ENCODE measurements around the gene SH3RF3.

The SH3RF3 gene

DNA sequence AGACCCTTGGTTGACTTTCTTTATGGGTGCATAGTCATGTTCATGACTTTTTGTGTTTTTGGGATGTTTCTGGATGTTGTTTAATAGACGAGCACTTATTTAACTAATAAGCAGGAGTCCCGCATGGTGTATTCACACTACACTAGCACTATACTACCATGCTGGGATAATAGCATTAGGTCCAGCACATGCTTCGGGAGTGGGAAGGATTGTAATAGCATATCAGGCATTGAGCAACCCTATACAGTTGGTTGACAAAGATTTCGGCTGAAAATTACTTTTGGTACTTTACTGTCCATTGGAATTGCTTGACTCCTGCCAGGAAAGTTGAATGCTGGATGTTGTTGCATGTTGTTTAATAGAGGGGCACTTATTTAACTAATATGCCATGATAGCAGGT, 2.8 kb downstream of the SH3RF3 start:
- H3K4me3 ChIP-seq (ENCODE audit: low read depth, low read length) = no peak overlapping the region
- DNase-seq (ENCODE audit: low read depth) = no peak
- TF ChIP-seq, protein P1, sequence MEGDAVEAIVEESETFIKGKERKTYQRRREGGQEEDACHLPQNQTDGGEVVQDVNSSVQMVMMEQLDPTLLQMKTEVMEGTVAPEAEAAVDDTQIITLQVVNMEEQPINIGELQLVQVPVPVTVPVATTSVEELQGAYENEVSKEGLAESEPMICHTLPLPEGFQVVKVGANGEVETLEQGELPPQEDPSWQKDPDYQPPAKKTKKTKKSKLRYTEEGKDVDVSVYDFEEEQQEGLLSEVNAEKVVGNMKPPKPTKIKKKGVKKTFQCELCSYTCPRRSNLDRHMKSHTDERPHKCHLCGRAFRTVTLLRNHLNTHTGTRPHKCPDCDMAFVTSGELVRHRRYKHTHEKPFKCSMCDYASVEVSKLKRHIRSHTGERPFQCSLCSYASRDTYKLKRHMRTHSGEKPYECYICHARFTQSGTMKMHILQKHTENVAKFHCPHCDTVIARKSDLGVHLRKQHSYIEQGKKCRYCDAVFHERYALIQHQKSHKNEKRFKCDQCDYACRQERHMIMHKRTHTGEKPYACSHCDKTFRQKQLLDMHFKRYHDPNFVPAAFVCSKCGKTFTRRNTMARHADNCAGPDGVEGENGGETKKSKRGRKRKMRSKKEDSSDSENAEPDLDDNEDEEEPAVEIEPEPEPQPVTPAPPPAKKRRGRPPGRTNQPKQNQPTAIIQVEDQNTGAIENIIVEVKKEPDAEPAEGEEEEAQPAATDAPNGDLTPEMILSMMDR (conservative IDR thresholded peaks at IDR 0.05; ENCODE audit: low read depth, low read length) = no peak

DNA sequence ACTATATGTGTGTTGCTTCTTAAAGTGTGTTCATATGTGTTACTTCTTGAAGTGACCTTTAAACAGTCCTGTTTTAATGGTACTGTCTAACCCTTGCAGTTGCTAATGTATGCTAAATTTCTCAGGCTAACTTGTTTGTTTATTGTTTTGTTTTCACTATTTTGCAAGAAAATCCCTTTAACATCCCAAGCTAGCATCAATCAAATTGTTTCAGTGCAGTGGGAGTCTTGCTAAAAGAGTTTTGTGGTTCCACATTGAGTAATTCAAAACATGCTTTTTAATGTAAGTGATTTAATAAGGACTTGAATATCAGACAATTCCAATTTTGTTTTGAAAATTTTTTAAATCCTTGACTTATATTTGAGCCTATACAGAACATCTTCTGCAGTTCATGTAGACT, 3.6 kb downstream of the SH3RF3 start:
- TF ChIP-seq, protein P1 (conservative IDR thresholded peaks at IDR 0.05; ENCODE audit: low read depth, low read length) = no peak
- H3K4me3 ChIP-seq (ENCODE audit: low read depth, low read length) = no peak overlapping the region
- no peak for DNase-seq (ENCODE audit: low read depth)

DNA sequence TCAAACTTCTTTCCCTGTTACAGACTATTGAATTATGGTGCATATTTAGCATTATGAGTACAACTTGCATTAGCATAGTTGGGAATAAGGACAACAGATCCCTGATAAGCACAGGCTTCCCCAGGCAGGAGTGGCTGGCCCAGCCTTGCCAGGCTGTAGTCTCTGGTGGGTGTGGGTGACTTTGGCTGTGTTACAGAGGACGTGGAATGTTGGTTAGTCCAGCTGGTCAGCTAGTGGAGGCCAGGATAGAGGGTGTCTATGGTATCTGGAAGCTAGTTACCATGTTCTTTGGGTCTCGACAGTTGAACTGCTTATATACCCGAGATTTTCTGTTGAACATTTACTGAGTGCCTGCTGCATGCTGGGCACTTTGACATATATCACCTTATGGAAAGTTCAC, 4.7 kb downstream of the SH3RF3 start:
- no peak overlapping the region for H3K4me3 ChIP-seq (ENCODE audit: low read depth, low read length)
- TF ChIP-seq, protein P1 (conservative IDR thresholded peaks at IDR 0.05; ENCODE audit: low read depth, low read length) = no peak
- DNase-seq (ENCODE audit: low read depth) = no peak

DNA sequence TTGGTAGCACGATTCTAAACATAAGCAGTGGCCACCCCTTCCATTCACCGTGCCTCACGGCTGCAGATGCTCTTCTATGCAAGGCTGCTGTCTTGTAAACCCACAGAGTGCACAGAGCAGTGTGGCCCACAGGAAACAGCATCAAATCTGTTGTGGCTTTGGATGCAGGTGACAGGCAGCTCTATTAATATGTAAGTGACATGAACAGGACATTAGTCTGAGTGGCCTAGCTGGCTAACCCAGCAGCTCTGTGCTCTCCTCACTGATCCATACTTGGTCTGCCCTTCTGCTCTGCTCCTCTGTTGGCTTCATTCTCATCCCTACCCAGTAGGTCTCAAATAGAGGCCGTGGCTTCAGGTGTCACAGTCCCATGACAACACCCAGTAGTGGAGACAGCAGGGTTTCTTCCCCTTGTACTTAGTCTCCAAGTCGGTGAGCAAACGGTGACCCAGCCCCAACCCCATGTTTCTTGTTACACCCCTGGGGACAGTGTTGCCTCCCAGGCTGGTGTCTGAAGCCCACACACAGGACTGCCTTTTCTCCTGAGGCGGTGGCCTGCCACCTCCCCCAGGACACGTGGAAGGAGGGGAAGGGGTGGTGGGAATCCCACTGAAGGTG, 5.8 kb downstream of the SH3RF3 start:
- no peak for DNase-seq (ENCODE audit: low read depth)
- TF ChIP-seq, protein P1 (conservative IDR thresholded peaks at IDR 0.05; ENCODE audit: low read depth, low read length) = no peak
- H3K4me3 ChIP-seq (ENCODE audit: low read depth, low read length) = no peak overlapping the region

DNA sequence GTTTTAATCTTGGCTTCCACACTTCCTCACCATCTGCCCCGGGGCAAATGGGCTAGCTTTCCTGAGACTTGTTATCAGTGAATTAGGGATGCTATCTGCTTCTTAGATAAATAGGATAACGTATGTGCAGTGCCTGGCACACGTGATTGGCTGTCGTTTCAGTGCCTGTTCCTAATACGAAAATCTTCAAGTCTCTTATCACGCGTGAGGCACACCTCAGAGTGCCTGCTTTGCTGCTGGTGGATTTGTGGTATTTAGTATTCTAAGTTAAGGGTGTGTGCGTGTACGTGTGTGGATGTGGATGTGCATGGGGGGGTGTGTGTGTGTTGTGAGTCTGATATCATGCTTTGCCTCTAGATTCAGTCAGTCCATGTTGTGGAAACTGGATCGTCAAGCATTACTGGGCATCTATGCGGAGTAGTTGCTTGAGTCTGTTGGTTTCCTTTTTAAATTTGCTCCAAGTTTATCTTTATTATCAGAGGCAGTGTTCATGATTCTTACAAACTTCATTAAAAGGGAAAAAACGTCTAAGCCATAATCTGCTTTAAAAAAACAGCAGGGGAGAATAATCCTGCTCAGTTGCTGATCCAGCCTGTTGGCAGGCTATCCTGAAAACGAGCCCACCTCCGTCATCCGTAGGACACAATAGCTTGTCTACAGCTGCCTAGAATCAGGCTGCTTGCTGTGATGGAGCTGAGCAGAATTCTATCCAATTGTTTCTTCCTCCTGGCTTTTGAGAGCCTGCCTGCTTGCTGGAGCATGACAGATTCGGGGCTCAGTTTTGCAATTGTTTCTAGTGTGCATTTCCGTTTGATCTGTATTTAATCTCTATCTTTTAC, 6.6 kb downstream of the SH3RF3 start:
- peak; percentile 38 for DNase-seq (ENCODE audit: low read depth)
- H3K4me3 ChIP-seq (ENCODE audit: low read depth, low read length) = no peak overlapping the region
- TF ChIP-seq, protein P1 (conservative IDR thresholded peaks at IDR 0.05; ENCODE audit: low read depth, low read length) = no peak

DNA sequence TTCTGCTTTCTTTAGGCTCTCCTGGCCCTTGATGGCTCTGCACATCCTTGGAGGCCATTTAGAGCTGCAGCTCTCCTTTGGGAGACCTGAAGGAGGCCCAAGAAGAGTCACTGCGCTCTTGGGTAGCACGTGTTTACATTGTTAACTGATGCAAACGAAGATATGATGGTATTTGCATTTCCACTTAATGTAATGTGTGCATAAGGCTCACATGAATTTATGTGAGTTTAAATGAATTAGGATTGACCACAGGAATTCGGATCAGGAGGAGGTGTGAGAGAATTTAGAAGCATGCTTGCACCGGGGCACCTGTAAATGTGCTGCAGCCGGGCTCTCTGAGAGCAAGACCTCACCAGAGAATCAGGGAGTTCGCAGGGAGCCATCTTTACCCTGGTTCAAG, 7.5 kb downstream of the SH3RF3 start:
- TF ChIP-seq, protein P1 (conservative IDR thresholded peaks at IDR 0.05; ENCODE audit: low read depth, low read length) = no peak
- no peak for DNase-seq (ENCODE audit: low read depth)

More for the DNA sequence above, 7.5 kb downstream of the SH3RF3 start:
- H3K4me3 ChIP-seq (ENCODE audit: low read depth, low read length) = no peak overlapping the region
